Endometrial microvascular endothelial cells (primary cell): ENCODE data around the gene ITIH4. TPM values are rescaled to one million over a fixed set of nuclear protein-coding genes. Genes with fewer than 3 reads are reported as not detected.

Source experiments
- in situ Hi-C: cut with HindIII; loops from 2 replicates; pipeline ENCODE4 v1.10.0; 2017; ENCODE audit warnings: low sequenced_read_pairs, low pct_unique_long_range_greater_than_20kb; ENCODE audit errors: inconsistent ontology term
- total RNA-seq: library from RNA; depleted of rRNA; stranded (reverse); fragments of >200 nt; gene quantifications from one replicate; pipeline ENCODE4 v1.2.3, GENCODE V29; 2015; ENCODE audit errors: inconsistent ontology term

The ITIH4 gene
- total RNA-seq = not detected

- in situ Hi-C loops = no loop called here
Measured at GRCh38 chr3:52830535-52831258, at the start of gene ITIH4. ITIH4 (minus strand) TSS chr3:52830672; CDS start chr3:52830642, 30 bp downstream.

- in situ Hi-C loops = no loop called here
Measured at GRCh38 chr3:52880047-52880446, 49.6 kb upstream of the ITIH4 start.

GRCh38 chr3:52879581-52879980, 49.1 kb upstream of the ITIH4 start:
- in situ Hi-C loops = no loop called here

- in situ Hi-C loops = no loop called here
Measured at GRCh38 chr3:52879090-52879489, 48.6 kb upstream of the ITIH4 start.

- in situ Hi-C loops = no loop called here
Measured at GRCh38 chr3:52877085-52877484, 46.6 kb upstream of the ITIH4 start.

- in situ Hi-C loops = no loop called here
Measured at GRCh38 chr3:52874864-52875587, 44.6 kb upstream of the ITIH4 start.

GRCh38 chr3:52874160-52874701, 43.8 kb upstream of the ITIH4 start:
- in situ Hi-C loops = no loop called here

- in situ Hi-C loops = no loop called here
Measured at GRCh38 chr3:52873433-52874159, 43.1 kb upstream of the ITIH4 start.

- in situ Hi-C loops = no loop called here
Measured at GRCh38 chr3:52872245-52872644, 41.8 kb upstream of the ITIH4 start.

- in situ Hi-C loops = no loop called here
Measured at GRCh38 chr3:52871761-52872160, 41.3 kb upstream of the ITIH4 start.

GRCh38 chr3:52870471-52870870, 40.0 kb upstream of the ITIH4 start:
- in situ Hi-C loops = no loop called here

GRCh38 chr3:52866427-52866826, 36.0 kb upstream of the ITIH4 start:
- in situ Hi-C loops = no loop called here

- in situ Hi-C loops = no loop called here
Measured at GRCh38 chr3:52865994-52866393, 35.5 kb upstream of the ITIH4 start.

GRCh38 chr3:52860424-52860768, 29.9 kb upstream of the ITIH4 start:
- in situ Hi-C loops = no loop called here

- in situ Hi-C loops = no loop called here
Measured at GRCh38 chr3:52859686-52860423, 29.4 kb upstream of the ITIH4 start.

GRCh38 chr3:52857864-52858263, 27.4 kb upstream of the ITIH4 start:
- in situ Hi-C loops = no loop called here

- in situ Hi-C loops = no loop called here
Measured at GRCh38 chr3:52857133-52857532, 26.7 kb upstream of the ITIH4 start.

GRCh38 chr3:52856666-52857065, 26.2 kb upstream of the ITIH4 start:
- in situ Hi-C loops = no loop called here

GRCh38 chr3:52854013-52854412, 23.5 kb upstream of the ITIH4 start:
- in situ Hi-C loops = no loop called here
